ENCODE data around the gene SKIC3.
A peak's percentile ranks its signal among the peaks of the same experiment; 100 is the strongest.

SKIC3 gene

DNA sequence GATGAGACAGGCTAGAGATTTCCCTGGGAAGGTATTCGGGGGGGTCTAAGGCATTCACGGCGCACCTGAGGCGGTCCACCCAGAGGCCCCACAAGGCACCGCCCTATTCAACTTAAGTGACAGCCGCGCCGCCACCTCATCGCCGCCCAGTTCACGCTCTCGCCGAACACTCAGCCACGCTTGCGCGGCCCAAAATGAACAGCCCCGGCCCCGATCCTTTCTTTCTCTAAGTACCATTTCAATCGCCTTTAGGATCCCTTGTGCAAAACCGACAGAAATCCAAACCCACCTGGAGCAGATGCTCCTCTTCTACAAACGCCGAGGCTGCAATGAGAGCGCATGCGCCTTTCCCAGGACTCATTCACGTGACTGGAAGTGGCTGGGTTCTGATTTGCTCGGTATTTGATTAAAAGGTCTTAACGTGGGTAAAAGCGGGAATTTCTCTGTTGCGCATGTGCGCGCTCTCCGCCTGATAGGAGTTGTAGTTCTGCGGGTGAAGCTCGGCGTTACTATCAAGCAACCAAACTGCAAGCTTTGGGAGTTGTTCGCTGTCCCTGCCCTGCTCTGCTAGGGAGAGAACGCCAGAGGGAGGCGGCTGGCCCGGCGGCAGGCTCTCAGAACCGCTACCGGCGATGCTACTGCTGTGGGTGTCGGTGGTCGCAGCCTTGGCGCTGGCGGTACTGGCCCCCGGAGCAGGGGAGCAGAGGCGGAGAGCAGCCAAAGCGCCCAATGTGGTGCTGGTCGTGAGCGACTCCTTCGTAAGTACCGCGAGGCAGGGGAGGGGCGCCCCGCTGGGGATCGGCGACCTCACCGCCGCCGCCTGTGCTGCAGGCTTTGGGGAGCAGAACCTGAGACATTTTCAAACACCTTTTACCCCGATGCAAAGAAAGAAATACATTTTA, at the start of gene SKIC3, which contains the start of gene ARSK:
TSS of gene SKIC3 (minus strand) at position 331 of the 902 bp plus-strand sequence. CDS start 7,827 bp downstream, outside the sequence.
TSS of gene ARSK (plus strand) at position 455 of the 902 bp plus-strand sequence. CDS start at position 633, 178 bp downstream.
- DNase-seq, result peak; percentile 90

DNA sequence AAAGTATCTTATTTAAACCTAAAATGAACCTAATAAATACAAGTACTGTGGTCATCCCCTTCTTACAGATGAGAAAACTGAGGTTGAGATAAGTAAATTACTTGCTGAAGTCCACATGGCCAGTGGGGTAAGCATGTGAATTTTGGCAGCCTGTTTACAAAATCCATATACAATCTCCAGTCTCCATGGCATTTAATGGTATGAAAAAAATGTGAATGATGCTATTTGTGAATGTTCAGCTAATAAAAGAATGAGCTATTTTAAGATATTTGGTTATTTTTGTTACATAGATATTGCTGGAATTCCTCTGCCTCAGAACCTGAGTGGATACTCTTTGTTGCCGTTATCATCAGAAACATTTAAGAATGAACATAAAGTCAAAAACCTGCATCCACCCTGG, 45.8 kb upstream of the SKIC3 start:
- DNase-seq, result no peak

DNA sequence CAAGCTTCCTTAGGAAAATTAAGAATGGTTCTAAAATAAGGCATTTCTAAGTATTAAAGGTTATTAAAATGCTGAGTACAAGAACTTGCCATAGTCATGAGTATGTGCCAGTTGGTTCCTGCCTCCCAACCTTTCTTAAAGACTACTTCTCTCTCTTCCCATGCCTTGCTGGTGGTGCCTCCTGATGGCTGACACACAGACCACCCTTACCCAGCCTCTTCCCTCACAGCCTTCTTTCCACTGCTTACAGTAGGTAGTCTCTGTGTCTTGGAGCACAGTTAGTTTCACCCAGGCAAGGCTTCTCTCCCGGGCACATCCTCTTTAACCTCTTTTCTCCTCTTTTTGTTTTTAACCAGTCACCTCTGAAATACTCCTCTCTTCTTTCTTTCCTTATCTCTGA, 44.5 kb upstream of the SKIC3 start:
- DNase-seq, result no peak

DNA sequence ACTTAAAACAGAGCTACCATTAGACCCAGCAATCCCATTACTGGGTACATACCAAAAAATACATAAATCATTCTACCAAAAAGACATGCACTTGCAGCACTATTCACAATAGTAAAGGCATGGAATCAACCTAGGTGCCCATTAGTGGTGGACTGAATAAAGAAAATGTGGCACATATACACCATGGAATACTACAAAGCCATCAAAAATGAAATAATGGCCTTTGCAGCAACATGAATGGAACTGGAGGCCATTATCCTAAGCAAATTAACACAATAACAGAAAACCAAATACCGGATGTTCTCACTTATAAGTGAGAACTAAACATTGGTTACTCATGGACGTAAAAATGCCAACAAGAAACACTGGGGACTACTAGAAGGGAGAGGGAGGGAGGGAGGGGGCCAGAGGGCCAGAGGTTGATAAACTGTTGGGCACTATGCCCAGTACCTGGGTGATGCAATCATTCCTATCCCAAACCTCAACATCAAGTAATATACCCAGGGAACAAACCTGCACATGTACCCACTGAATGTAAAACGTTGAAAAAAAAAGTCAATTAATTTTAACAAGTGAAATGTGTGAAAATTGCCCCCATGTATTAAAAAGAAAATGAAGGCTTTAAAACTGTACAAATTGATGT, 40.6 kb upstream of the SKIC3 start:
- DNase-seq, result no peak

DNA sequence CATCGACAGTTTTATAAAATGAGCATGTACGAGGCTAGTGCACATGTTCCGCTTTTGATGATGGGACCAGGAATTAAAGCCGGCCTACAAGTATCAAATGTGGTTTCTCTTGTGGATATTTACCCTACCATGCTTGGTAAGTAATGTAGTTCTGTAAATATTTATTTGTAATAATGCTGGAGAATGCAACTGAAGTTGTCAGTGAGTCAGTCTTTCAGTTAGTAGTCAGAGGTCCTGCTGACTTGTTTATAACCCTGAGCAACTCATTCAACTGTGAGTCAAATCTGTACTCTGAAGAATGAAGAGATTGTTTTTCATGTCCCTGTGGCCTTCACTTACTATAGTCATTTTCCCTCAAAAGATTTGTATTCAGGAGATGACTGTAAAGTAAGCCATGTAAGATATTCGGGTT, 36.7 kb upstream of the SKIC3 start:
- DNase-seq, result no peak

DNA sequence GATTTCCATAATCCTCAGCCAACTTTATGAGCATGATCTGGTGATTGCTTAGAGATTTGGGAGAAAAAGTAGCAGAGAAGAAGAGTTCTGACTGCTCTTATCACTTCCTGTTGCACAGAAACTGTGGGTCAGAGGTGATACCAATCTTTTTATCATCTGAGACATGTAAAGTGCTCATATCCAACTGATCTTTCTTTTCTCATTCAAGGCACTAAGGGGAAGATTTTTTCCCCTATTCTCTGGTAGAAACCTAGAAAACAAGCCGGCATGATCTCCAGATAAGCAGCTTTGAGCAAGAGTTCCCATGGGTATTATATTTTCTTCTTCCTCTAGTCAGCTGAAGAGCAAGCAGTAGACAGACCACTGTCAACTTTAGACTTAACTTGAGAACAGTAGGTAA, 36.1 kb upstream of the SKIC3 start:
- DNase-seq, result no peak

DNA sequence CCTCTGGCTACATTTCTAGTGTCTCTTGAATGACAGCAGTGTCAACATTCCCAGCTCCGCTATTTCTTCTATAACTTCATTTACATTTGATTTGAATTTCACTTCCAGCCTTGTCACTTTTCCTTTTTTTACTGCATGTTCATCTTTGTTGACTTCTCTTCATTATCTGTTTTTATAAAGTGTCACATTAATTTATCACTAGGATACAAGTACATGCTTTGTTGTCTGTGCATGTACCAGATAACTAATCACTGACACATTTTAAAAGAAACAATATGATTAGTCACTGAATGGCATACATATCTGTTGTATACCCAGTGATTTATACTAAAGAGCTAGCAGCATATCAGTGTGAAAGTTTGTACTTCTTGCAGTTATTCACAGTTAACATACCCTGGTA, 29.2 kb upstream of the SKIC3 start:
- no peak for DNase-seq

DNA sequence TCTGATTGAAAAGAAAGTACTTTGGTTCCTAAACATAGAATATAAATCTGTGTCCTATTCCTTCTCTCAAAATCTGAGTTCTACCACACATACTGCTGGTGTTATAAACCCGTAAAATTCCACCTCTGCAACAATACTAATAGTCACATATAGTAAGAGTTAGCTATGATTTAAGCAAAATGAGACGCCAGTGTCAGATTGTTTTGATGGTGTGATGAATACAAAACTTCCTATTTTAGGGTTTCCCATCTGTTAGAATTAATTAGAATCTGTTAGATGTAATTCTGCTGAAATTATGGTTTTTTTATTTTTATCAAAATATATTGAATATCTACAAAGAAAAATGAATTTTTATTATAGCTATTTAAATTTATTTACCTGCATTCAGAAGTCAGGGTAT, 26.8 kb upstream of the SKIC3 start:
- no peak for DNase-seq

DNA sequence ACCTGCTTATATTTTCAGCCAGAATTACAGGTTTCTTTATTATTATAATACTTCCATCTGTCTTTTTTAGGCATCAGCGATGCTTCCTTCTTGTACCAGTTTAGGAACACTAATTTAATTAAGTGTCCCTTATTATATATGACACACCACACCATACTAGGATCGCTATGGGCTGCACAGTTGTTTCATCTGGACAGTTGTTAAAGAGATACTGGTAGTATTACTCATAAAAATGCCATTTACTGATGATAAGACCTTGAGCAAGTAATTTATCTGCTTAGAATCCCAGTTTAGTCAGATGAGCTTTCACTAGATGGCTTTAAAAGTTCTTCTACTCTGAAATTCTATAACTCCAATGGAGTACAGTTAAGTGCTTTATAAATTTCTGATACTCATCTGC, 17.2 kb upstream of the SKIC3 start:
- no peak for DNase-seq

DNA sequence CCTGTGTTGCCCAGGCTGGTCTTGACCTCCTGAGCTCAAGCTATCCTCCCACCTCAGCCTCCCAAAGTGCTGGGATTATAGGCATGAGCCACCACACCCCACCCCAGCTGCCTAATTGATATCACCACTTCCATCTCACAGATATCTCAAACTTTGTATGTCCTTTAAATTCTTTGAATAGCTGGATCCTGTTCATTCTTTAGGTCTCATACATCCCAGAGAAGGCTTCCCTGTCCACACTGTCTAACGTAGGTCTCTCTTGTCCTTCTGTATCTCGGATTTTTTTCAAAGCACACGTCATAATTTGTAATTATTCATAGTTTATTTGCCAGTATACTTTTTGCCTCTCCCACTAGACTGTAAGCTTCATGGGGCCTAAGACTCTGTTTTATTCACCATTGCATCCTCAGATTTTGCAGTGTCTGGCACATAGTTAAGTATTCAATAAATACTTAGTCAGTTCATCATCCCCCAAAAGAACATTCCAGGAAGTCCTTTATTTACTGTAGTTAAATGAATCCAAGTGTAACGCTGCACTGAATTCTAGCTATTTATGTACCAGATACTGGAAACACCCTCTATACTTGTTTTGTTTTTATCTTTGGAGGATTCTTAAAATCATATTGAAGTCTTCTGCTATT, 10.6 kb upstream of the SKIC3 start:
- no peak for DNase-seq

DNA sequence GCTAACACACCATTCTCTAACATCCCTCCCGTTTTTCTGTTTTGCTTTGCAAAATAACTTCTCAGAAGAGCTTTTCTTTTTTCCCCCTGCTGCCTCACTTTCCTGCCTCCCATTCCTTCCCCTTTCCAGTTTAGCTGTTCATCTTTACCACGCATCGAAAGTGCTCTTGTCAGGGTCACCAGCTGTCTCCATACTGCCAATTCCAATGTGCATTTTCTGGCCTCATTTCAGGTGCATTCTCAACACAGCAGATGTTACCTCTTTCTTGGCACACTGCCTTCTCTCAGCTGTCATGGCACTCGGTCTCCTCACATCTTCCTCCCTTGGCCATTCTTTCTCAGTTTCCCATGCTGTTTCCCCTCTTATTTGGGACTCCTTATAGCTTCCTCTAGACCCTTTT, 9.7 kb upstream of the SKIC3 start:
- DNase-seq, result peak; percentile 58

DNA sequence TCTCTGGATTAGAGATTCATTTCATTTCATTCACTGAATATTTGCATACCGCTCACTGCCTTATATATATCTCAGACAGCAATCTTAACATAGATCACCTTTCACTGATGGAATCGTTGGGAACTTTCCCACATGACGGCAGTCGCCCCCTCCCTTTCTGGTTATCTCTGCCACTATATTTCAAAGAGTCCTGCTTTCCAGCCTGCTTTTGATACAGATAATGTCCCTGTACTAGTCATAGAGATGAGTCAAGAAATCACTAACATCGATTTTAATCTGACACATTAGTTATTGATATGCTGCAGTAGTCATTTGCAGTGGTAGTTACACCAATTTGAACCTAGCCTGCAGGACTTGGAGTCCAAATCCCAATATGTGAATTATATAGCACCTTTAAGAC, 8.6 kb upstream of the SKIC3 start:
- no peak for DNase-seq

DNA sequence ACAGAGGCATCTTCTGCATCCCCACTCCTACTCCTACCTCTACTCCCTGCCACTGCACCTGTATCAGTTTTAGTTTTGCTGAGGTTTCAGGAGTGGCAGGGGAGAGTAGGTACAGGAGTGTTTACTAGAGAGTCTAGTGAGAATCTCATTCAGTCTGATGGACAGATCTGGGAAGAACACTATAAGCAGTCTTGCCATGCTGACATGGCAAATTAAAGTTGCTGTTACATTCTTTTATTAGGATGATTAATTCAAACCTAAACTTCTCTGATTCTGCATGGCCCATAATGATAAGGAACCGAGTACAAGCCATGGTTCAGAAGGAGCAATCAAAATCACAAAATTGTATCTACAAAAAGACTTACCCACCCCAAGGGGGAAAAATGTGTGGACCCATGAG, 7.5 kb upstream of the SKIC3 start:
- no peak for DNase-seq

DNA sequence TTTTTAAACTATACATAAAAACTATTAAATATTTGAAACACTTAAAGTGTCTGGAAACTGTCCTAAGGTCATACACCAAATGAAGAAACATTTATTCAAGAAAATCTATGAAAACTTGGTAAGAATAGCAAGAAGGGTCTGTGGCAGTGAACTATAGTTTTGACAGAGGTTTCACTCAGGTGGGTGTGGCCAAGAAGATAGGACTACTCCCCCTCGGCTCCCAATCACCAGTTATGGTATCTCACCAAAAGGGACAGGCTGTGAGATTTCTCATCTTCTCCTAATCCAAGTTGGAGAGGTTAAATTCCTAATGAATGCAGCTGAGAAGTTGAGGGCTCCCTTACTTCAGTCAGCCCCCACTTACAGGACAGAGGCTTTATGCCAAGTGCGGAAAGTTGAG, 3.1 kb upstream of the SKIC3 start:
- no peak for DNase-seq

DNA sequence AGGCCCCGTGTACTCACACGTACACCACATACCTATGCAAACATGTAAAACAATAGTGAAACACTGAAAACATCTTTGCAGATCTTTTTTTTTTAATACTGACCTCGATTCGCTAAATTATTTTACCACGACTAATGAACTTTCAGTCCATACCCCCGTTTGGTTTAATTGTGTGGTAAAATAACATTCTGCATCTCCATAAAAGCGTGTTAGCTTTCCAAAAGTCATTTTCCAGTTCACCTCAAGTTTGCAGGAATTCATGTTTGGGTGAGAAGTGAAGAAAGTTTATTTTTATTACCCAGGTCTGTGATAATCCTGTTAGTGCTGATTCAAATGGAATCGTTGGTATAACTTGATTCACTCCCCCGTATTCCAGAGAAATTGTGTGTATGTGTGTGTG, 776 bp upstream of the SKIC3 start:
- no peak for DNase-seq

DNA sequence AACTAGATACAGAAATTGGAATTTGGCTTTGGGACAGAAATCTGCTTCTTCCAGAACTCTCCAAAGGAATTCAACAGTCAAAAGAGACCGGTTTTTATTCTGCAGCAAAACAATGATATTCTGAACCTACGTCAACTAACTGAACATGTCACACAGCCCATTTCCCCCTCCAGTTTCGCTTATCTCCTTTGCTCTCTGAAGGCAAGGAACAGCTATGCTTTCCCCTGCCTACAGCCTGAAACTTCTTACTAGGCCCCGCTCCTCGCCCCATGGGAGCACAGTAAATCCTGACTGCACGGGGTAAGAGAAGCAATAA, 488 bp downstream of the SKIC3 start:
- DNase-seq, result no peak

DNA sequence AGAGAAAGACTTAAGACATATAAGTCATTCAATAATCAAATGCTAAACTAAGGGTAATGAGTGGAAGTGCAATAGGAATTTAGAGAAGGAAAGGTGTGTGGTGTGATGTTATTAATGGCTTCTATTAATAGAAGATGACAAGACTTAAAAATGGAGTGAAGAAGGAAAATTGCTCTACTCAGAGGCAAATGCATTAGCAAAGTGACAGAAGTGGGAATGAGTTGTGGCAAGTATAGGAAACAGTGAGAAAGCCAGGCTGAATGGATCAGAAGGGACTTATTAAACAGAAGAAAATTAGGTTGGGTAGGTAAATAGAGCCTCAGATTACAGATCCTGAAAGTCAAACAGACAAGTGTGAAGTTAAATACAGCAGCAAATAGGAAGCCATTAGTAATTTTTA, 5.7 kb downstream of the SKIC3 start:
- DNase-seq, result no peak

DNA sequence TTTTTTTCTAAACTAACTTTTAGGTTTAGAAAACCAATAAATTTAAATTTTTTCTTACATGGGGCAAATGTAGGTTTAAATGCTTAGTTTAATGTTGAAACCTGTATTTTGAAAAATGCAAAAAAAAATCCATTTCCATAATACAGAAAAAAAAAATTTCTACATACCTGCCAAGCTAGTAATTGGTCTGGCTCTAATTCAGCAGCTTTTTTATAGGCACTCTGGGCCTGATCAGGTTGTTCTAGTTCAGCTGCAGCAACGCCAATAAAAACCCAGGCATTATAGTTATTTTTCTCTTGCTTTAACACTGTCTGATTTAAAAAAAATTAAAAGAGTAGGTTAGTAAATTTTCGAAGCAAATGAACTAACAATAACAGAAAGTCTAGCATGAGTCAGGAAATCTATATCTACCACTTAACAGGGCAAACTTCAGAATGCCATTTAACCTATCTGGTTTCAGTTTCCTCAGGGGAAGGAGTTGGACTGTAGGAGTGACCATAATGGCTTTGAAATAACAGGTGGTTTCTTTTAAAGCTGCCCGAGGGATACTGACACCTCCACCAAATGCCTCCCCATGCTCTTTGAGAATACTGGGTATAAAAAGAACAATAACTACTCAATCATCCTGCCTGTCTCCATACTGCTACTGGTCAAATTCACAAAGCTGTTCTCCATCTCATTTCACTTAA, 11.6 kb downstream of the SKIC3 start:
- DNase-seq, result peak; percentile 22

DNA sequence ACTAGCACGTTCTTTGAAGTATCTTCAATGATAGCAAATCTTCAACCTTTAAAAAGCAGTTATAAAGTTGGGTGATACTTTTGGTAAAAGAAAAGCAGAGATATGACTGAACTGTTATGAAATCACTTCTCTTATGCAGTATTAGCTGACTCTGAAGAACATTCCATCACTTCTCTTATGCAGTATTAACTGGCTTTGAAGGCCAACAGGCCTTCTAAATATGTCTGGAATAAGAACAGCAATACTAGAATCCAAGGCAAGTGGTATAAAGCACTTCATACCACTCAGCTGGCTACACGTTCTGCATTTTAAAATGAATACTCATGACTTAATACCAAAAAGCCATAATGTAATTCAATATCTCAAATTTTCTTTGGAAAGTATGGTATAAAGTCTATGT, 17.3 kb downstream of the SKIC3 start:
- DNase-seq, result no peak

DNA sequence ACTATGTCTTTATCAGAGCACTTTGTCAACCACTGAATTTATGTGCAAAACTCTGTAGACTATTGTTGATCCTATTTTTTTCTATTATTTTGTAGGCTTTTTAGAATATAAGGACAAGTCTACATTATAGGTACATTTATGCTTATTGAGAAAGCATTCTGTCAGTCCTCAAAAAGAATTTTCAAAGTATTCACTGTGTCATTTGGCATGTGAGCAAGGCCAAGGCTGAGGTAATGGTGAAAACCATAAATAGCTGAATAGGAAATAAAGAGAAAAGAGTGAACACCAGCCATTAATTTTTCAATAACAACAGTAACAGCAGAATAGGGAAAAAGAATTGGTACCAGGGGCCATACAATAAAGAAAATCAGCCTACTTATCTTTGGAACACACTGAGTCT, 21.0 kb downstream of the SKIC3 start:
- DNase-seq, result no peak

DNA sequence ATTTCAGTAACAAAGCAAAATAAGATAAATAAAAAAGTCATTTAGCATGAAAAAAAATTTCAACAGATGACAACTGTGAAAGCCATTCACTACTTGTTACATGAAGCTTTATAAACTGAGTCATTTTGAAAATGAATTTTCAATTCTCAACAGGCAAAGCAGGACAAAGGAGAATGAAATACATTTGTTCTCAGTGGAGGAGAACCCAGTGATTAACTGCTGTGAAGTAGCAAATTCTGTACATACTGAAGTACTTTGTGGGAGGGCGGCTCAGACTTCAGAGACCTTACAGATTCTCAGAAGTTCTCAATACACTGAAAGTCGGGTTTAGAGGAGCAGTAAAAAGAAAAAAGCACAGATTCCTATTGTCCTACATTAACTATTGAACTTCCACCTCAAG, 21.7 kb downstream of the SKIC3 start:
- no peak for DNase-seq

DNA sequence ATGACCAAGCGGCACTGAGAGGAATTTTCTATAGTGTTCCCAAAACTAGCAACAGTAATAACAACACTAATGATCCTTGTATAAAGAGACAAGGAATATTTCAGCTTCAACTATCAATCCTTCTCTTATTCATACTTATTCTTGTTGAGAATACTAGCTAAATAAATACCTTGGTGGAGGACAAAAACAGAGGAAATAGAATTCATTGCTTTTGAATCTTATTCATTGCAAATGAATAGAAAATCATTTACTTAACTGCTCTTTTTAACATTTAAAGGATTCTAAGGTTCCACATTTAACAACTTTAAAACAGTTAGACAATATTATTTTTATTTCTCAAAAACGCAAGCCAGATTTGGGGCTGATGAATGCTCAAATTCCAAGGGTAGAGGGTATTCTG, 22.4 kb downstream of the SKIC3 start:
- DNase-seq, result no peak

DNA sequence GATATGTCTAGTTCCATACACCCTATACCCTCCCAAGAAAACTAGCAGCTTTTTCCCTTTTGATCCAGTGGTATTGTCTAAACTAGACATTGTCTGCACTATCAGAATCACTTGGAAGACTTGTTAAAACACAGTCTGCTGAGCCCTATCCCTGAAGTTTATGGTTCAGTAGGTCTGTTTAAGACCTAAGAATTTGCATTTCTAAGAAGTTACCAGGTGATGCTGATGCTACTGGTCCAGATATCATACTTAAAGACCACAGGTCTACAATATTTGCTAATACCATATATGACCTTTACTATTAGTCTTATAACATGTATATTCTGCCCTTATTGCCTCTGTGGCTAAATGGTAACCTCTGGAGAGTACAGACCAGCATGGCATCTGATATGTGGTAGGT, 23.3 kb downstream of the SKIC3 start:
- DNase-seq, result no peak

DNA sequence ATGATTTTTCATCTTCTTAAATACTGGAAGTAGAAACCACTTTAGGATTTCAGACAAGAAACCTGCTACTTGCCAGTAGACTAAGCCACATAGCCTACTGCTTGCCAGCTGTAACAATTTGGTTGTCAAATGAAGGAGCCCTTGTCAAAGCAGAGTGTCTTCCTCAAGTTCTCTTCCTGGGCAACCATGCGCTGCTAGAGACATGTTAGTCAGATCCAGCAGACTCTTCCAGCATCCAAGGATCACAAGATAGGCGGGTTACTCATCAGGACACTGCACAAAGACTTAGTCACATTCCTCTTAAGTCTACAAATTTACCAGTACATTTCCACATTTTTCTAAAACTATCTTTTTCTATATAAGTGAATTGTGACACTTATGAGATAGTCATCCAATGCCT, 24.4 kb downstream of the SKIC3 start:
- DNase-seq, result no peak
